Sigmoid colon (tissue), 7 donors: ENCODE measurements around the gene MUC22. TPM values are rescaled to one million over a fixed set of nuclear protein-coding genes. Genes with fewer than 3 reads are reported as not detected.

ENCODE experiments used
- DNase-seq: peaks from one replicate; pipeline ENCODE4 v3.0.0-alpha.2; 2019
- H3K27ac ChIP-seq, 4 donors: fragments of 200-600 bp; sonication (generic); one replicate each; pipeline ENCODE4 v1.5.1; 2016 to 2019; ENCODE audit warnings: mild to moderate bottlenecking in 1 of 4
- H3K27me3 ChIP-seq, 3 donors: fragments of 200-600 bp; sonication (generic); one replicate each; pipeline ENCODE4 v1.5.1; 2019; ENCODE audit warnings: mild to moderate bottlenecking in 1 of 3
- H3K36me3 ChIP-seq, 4 donors: fragments of 200-600 bp; sonication (generic); one replicate each; pipeline ENCODE4 v1.5.1; 2016 to 2019
- H3K4me1 ChIP-seq, 4 donors: fragments of 200-600 bp; sonication (generic); one replicate each; pipeline ENCODE4 v1.5.1; 2017 to 2019
- H3K4me3 ChIP-seq, 4 donors: fragments of 200-600 bp; sonication (generic); one replicate each; pipeline ENCODE4 v1.5.1; 2017 to 2019; ENCODE audit warnings: mild to moderate bottlenecking in 2 of 4, moderate library complexity in 1 of 4
- H3K9me3 ChIP-seq, 4 donors: fragments of 200-600 bp in 3 of 4; sonication (generic) in 3 of 4; one replicate each; pipeline versions ENCODE4 v1.5.1 to v1.6.1; 2013 to 2019
- EP300 ChIP-seq, 4 donors: sonication (generic); formaldehyde crosslinking; IDR thresholded peaks; one replicate each; pipeline ENCODE4 v1.6.1; 2017; ENCODE audit warnings: antibody characterized with exemption in 4 of 4
- POLR2A ChIP-seq, 2 donors: fragments of 450-650 bp; IDR thresholded peaks; one replicate each; pipeline ENCODE4 v1.6.1; 2016; ENCODE audit warnings: antibody characterized with exemption in 2 of 2, mild to moderate bottlenecking in 2 of 2, moderate library complexity in 2 of 2
- POLR2AphosphoS5 ChIP-seq, 4 donors: sonication (generic); formaldehyde crosslinking; IDR thresholded peaks; one replicate each; pipeline ENCODE4 v1.6.1; 2017; ENCODE audit warnings: antibody characterized with exemption in 4 of 4
- WGBS, 2 donors: extraction: QIAGEN DNeasy Blood & Tissue Kit; methylation state at CpG; one replicate each; pipeline ENCODE4 v1.1.7; 2013; 5-methylcytosine and 5-hydroxymethylcytosine counted together
- intact Hi-C: fragments of 100-400 bp; cut with DNase I; formaldehyde crosslinking; loops from one replicate; pipeline ENCODE4 v1.15.1; 2023
- polyA plus RNA-seq, 3 donors: library from polyadenylated mRNA; stranded (reverse); fragments of 200-250 nt; gene quantifications; one replicate each; pipeline ENCODE4 v1.2.3, GENCODE V29; 2013
- total RNA-seq, 4 donors: library from RNA; depleted of rRNA; stranded (reverse); fragments of >200 nt; gene quantifications; one replicate each; pipeline ENCODE4 v1.1.0, GENCODE V29; 2016
- TF ChIP-seq, protein P1 (sequence below), 4 experiments: fragments of 450-650 bp in 3 of 4; fragments of 200-600 bp in 1 of 4; IDR thresholded peaks; one replicate each; pipeline ENCODE4 v1.5.1; 2016 to 2019; ENCODE audit warnings: antibody characterized with exemption in 4 of 4, mild to moderate bottlenecking in 3 of 4, moderate library complexity in 2 of 4
- donor health status: healthy with polysubstance abuse.
- donor health status: Bipolar disorder and iron deficiency.
- donor health status: healthy.

MUC22 gene
- total and polyA plus RNA-seq, 7 donors: not detected

DNA sequence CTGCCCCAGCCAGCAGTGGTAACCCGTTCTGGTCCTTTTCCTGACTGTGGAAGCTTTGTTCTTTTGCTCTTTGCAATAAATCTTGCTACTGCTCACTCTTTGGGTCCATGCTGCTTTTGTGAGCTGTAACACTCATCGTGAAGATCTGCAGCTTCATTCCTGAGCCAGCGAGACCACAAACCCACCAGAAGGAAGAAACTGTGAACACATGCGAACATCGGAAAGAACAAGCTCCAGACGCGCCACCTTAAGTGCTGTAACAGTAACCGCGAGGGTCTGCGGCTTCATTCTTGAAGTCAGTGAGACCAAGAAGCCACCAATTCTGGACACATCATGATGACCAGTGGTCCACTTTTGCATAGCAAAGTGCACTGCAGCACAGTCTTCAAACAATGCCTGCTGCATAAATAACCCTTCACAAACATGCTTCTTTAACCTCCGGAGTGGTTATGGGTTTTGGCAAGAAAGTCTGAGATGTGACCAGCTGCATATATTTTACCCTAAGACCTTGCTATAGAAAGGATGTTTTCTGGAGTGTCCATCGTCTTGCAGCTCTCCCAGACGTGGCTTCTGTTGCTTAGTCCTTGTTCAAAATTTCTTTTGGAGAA is 8.9 kb upstream of the MUC22 start:
- H3K4me3 ChIP-seq: no peak overlapping the region
- TF ChIP-seq EP300 (IDR thresholded peaks at IDR 0.05) (no peak), POLR2AphosphoS5 (IDR thresholded peaks at IDR 0.05) (no peak), POLR2A (IDR thresholded peaks at IDR 0.05) (no peak)
- TF ChIP-seq, protein P1, sequence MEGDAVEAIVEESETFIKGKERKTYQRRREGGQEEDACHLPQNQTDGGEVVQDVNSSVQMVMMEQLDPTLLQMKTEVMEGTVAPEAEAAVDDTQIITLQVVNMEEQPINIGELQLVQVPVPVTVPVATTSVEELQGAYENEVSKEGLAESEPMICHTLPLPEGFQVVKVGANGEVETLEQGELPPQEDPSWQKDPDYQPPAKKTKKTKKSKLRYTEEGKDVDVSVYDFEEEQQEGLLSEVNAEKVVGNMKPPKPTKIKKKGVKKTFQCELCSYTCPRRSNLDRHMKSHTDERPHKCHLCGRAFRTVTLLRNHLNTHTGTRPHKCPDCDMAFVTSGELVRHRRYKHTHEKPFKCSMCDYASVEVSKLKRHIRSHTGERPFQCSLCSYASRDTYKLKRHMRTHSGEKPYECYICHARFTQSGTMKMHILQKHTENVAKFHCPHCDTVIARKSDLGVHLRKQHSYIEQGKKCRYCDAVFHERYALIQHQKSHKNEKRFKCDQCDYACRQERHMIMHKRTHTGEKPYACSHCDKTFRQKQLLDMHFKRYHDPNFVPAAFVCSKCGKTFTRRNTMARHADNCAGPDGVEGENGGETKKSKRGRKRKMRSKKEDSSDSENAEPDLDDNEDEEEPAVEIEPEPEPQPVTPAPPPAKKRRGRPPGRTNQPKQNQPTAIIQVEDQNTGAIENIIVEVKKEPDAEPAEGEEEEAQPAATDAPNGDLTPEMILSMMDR (IDR thresholded peaks at IDR 0.05): no peak
- no peak overlapping the region for H3K27ac ChIP-seq
- intact Hi-C loops: no loop called here
- no peaks in the 10 kb centered on the region for H3K36me3 ChIP-seq
- DNase-seq: no peak
- H3K9me3 ChIP-seq: no peaks in the 10 kb centered on the region
- no peaks in the 10 kb centered on the region for H3K27me3 ChIP-seq
- 83 to 84% methylated on average over 13 of the region's 13 CpGs for WGBS, 2 donors
- no peaks in the 10 kb centered on the region for H3K4me1 ChIP-seq

DNA sequence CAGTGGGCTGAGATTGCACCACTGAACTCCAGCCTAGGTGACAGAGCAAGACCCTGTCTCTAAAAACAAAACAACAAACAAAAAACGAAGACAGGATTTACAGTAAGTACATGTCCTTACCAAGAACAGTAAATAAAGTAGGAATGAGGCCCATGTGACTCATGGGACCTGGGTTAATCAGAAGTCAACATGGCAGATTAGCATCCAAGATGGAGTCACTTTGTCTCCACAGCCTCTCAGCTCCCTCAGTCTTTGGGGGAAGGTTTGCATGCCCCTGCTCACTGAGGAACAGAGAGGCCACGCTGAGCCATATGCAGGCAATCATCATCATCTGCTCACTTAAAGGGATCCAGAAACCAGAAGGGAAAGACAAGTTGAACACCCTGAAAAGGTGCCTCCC is 7.8 kb upstream of the MUC22 start:
- WGBS, 2 donors: 69 to 78% methylated on average over 2 of the region's 2 CpGs
- Histone ChIP-seq H3K4me3 (no peak overlapping the region), H3K36me3 (no peaks in the 10 kb centered on the region), H3K4me1 (no peaks in the 10 kb centered on the region), H3K9me3 (no peaks in the 10 kb centered on the region), H3K27ac (no peak overlapping the region), H3K27me3 (no peaks in the 10 kb centered on the region)
- intact Hi-C loops: no loop called here
- DNase-seq: no peak
- TF ChIP-seq, protein P1 (IDR thresholded peaks at IDR 0.05): no peak
- no peak for TF ChIP-seq POLR2A (IDR thresholded peaks at IDR 0.05)
- no peak for TF ChIP-seq POLR2AphosphoS5 (IDR thresholded peaks at IDR 0.05)
- no peak for TF ChIP-seq EP300 (IDR thresholded peaks at IDR 0.05)

DNA sequence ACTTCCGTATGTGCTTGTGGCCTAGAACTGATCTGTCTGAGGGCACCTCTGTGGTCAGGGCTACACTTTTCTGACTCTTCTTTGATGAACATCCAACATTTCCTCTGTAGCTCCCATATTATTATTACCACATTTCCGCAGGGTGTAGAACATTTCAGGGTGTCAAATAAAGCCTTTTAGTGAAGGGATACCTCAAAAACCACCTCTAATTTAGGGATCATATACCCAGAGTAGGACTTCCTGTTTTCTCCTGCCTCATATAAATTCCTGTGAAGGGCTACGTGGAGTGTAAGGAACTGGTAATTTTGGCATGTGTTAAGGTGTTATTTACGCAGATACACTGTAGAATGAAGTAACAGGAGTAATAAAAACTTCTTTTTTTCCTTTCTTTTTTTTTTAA is 5.5 kb upstream of the MUC22 start:
- TF ChIP-seq, protein P1 (IDR thresholded peaks at IDR 0.05): no peak
- TF ChIP-seq EP300 (IDR thresholded peaks at IDR 0.05) (no peak), POLR2A (IDR thresholded peaks at IDR 0.05) (no peak), POLR2AphosphoS5 (IDR thresholded peaks at IDR 0.05) (no peak)
- intact Hi-C loops: no loop called here
- Histone ChIP-seq H3K27ac (no peak overlapping the region), H3K4me1 (no peaks in the 10 kb centered on the region), H3K9me3 (no peaks in the 10 kb centered on the region), H3K36me3 (no peaks in the 10 kb centered on the region), H3K4me3 (no peak overlapping the region), H3K27me3 (no peaks in the 10 kb centered on the region)
- no peak for DNase-seq
- WGBS, 2 donors: 60% methylated on average over 4 of the region's 4 CpGs

DNA sequence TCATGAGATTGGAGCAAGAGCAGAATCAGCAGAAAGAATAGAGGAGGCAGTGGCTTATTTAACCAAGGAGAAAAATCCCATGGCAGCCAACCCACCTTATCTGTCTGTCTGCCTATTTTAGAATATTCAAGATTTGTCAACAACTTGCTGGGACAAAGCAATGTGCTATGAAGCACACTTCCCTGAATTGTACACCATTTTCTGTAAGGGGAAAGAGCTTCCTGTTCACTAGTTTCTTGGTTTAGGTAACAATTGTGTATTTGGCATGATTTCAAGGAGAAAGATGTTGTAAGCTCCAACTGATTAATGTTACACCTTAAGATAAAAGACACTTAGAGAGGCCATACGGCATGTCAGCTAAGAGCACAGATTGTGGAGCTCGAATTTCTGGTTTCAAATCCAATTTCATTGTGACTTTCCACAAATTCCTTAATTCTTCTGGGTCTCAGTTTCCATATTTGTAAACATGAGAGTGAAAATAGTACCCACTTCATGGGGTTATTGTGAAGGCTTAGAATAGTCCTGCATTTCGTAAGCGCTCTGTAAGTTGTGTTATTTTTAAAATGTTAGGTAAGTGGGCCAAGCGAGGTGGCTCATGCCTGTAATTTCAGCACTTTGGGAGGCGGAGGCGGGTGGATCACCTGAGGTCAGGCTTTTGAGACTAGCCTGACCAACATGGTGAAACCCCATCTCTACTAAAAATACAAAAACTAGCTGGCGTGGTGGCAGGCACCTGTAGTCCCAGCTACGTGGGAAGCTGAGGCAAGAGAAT is 4.8 kb upstream of the MUC22 start:
- H3K36me3 ChIP-seq: no peaks in the 10 kb centered on the region
- no peak overlapping the region for H3K27ac ChIP-seq
- H3K4me1 ChIP-seq: no peaks in the 10 kb centered on the region
- 79 to 83% methylated on average over 9 of the region's 9 CpGs for WGBS, 2 donors
- H3K9me3 ChIP-seq: no peaks in the 10 kb centered on the region
- no peaks in the 10 kb centered on the region for H3K27me3 ChIP-seq
- no peak for DNase-seq
- no peak for TF ChIP-seq POLR2A (IDR thresholded peaks at IDR 0.05)
- TF ChIP-seq, protein P1 (IDR thresholded peaks at IDR 0.05): no peak
- no peak for TF ChIP-seq EP300 (IDR thresholded peaks at IDR 0.05)
- no peak for TF ChIP-seq POLR2AphosphoS5 (IDR thresholded peaks at IDR 0.05)
- no peak overlapping the region for H3K4me3 ChIP-seq
- intact Hi-C loops: no loop called here
